Panc1 (cell line): Measurements from ENCODE around the gene NOS2. TPM values are rescaled to one million over a fixed set of nuclear protein-coding genes. Genes with fewer than 3 reads are reported as not detected.

Experiments
- ATAC-seq: fragments of 200-7000 bp; cut with Tn5 transposase; 2 replicates; pipeline ENCODE4 v1.9.1; 2020; ENCODE audit warnings: mild to moderate bottlenecking, moderate library complexity
- BruUV-seq: library from RNA; stranded (reverse); fragments of 400-500 nt; replicated peaks from 2 replicates; lab custom pipeline; 2021; lab: Mats Ljungman, UMichigan
- CTCF ChIA-PET: fragments of 300-600 bp; sonication (Branson Sonifier 250); formaldehyde crosslinking; loops from one replicate; lab custom pipeline; 2022; ENCODE audit warnings: antibody characterized with exemption; lab: Charles Lee
- POLR2A ChIA-PET: fragments of 300-600 bp; sonication (Branson Sonifier 250); formaldehyde crosslinking; loops from one replicate; lab custom pipeline; 2022; ENCODE audit warnings: antibody characterized with exemption; lab: Charles Lee
- DNase-seq: peaks from one replicate; pipeline ENCODE4 v3.0.0-alpha.2; 2010; ENCODE audit warnings: low read depth, low spot score
- H3K27ac ChIP-seq: 2 replicates; pipeline ENCODE4 v1.5.1; 2011; ENCODE audit warnings: mild to moderate bottlenecking, low read length, inconsistent platforms
- H3K27me3 ChIP-seq: fragments of 200-500 bp; sonication (Bioruptor generic); 2 replicates; pipeline ENCODE4 v1.6.0; 2014; ENCODE audit warnings: low read length, inconsistent platforms; ENCODE audit not compliant: control insufficient read depth, insufficient read depth
- H3K36me3 ChIP-seq: fragments of 200-500 bp; sonication (Bioruptor generic); 2 replicates; pipeline ENCODE4 v1.5.1; 2014; ENCODE audit warnings: inconsistent platforms, mild to moderate bottlenecking, low read length, moderate library complexity; ENCODE audit not compliant: control insufficient read depth, insufficient read depth
- H3K4me1 ChIP-seq: 2 replicates; pipeline ENCODE4 v1.5.1; 2011; ENCODE audit warnings: inconsistent platforms, mild to moderate bottlenecking, low read length, moderate library complexity; ENCODE audit not compliant: control insufficient read depth, insufficient read depth
- H3K4me3 ChIP-seq, 2 experiments: 2 replicates each; pipeline ENCODE4 v1.5.1; 2011 to 2012; ENCODE audit warnings: low read depth in 2 of 2, low read length in 2 of 2, mild to moderate bottlenecking in 2 of 2, inconsistent platforms in 1 of 2, moderate library complexity in 1 of 2
- H3K9me3 ChIP-seq: fragments of 200-500 bp; sonication (Bioruptor generic); 2 replicates; pipeline ENCODE4 v1.5.1; 2014; ENCODE audit warnings: low read depth, mild to moderate bottlenecking, inconsistent platforms, low read length, moderate library complexity; ENCODE audit not compliant: control insufficient read depth, insufficient read depth
- POLR2AphosphoS5 ChIP-seq: IDR thresholded peaks from 2 replicates; pipeline ENCODE4 v1.6.1; 2012; ENCODE audit warnings: mild to moderate bottlenecking, low read depth, low read length, moderate library complexity
- SIN3A ChIP-seq: IDR thresholded peaks from 2 replicates; pipeline ENCODE4 v1.6.1; 2012; ENCODE audit warnings: low read depth, mild to moderate bottlenecking, low read length, moderate library complexity, borderline replicate concordance; ENCODE audit not compliant: insufficient read depth
- TCF7L2 ChIP-seq: IDR thresholded peaks from 2 replicates; pipeline ENCODE4 v1.6.1; 2011; ENCODE audit warnings: mild to moderate bottlenecking, low read depth, low read length, inconsistent platforms
- in situ Hi-C: cut with HindIII; loops from 2 replicates; pipeline ENCODE4 v1.10.0; 2016; ENCODE audit warnings: low sequenced_read_pairs, low pct_unique_long_range_greater_than_20kb
- intact Hi-C: fragments of 100-400 bp; cut with micrococcal nuclease; formaldehyde crosslinking; loops from one replicate; pipeline ENCODE4 v1.10.0; 2022; ENCODE audit not compliant: unreplicated experiment
- total RNA-seq: library from RNA; stranded (reverse); gene quantifications from one replicate; pipeline ENCODE4 v1.2.1, GENCODE V29; 2021; ENCODE audit not compliant: unreplicated experiment
- TF ChIP-seq, protein P1 (sequence below): fragments of 450-650 bp; IDR thresholded peaks from 2 replicates; pipeline ENCODE4 v1.5.1; 2017; ENCODE audit warnings: mild to moderate bottlenecking
- TF ChIP-seq, protein P2 (sequence below), 2 experiments: IDR thresholded peaks; 2 replicates each; pipeline ENCODE4 v1.6.1; 2011 to 2012; ENCODE audit warnings: low read depth in 2 of 2, control low read depth in 1 of 2, low read length in 1 of 2, mild to moderate bottlenecking in 1 of 2, moderate library complexity in 1 of 2; ENCODE audit not compliant: insufficient read depth in 1 of 2

Gene NOS2
- total RNA-seq, 1 experiment from 2014 or later, result 0.08 TPM

GRCh38 chr17:27808628-27809027 is 8.3 kb upstream of the NOS2 start:
- Histone ChIP-seq H3K36me3 (no peaks in the 10 kb centered on the region), H3K27me3 (no peaks in the 10 kb centered on the region), H3K4me3 (no peak overlapping the region), H3K9me3 (no peaks in the 10 kb centered on the region), H3K4me1 (peaks cover 6% of the 10 kb centered on the region), H3K27ac (no peak overlapping the region)
- DNase-seq (no peak), ATAC-seq (no peak)
- in situ Hi-C loops (no loop called here), intact Hi-C loops (no loop called here)
- ChIA-PET POLR2A (interaction anchor here (0.6 kb wide), 1 partner anchor 77 kb away, joined by 11 read pairs; no protein-coding TSS in a partner anchor), CTCF (interaction anchor here (0.6 to 6.9 kb wide), 2 partner anchors 59 to 71 kb away, joined by 5 to 113 read pairs; no protein-coding TSS in a partner anchor)
- BruUV-seq, result no TSS peak
- TF ChIP-seq, protein P1, sequence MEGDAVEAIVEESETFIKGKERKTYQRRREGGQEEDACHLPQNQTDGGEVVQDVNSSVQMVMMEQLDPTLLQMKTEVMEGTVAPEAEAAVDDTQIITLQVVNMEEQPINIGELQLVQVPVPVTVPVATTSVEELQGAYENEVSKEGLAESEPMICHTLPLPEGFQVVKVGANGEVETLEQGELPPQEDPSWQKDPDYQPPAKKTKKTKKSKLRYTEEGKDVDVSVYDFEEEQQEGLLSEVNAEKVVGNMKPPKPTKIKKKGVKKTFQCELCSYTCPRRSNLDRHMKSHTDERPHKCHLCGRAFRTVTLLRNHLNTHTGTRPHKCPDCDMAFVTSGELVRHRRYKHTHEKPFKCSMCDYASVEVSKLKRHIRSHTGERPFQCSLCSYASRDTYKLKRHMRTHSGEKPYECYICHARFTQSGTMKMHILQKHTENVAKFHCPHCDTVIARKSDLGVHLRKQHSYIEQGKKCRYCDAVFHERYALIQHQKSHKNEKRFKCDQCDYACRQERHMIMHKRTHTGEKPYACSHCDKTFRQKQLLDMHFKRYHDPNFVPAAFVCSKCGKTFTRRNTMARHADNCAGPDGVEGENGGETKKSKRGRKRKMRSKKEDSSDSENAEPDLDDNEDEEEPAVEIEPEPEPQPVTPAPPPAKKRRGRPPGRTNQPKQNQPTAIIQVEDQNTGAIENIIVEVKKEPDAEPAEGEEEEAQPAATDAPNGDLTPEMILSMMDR, result no peak
- TF ChIP-seq SIN3A, result no peak
- TF ChIP-seq TCF7L2, result no peak
- no peak for TF ChIP-seq POLR2AphosphoS5
- TF ChIP-seq, protein P2, sequence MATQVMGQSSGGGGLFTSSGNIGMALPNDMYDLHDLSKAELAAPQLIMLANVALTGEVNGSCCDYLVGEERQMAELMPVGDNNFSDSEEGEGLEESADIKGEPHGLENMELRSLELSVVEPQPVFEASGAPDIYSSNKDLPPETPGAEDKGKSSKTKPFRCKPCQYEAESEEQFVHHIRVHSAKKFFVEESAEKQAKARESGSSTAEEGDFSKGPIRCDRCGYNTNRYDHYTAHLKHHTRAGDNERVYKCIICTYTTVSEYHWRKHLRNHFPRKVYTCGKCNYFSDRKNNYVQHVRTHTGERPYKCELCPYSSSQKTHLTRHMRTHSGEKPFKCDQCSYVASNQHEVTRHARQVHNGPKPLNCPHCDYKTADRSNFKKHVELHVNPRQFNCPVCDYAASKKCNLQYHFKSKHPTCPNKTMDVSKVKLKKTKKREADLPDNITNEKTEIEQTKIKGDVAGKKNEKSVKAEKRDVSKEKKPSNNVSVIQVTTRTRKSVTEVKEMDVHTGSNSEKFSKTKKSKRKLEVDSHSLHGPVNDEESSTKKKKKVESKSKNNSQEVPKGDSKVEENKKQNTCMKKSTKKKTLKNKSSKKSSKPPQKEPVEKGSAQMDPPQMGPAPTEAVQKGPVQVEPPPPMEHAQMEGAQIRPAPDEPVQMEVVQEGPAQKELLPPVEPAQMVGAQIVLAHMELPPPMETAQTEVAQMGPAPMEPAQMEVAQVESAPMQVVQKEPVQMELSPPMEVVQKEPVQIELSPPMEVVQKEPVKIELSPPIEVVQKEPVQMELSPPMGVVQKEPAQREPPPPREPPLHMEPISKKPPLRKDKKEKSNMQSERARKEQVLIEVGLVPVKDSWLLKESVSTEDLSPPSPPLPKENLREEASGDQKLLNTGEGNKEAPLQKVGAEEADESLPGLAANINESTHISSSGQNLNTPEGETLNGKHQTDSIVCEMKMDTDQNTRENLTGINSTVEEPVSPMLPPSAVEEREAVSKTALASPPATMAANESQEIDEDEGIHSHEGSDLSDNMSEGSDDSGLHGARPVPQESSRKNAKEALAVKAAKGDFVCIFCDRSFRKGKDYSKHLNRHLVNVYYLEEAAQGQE (IDR thresholded peaks at IDR 0.05; ENCODE audit: insufficient read depth in 1 of 2, low read depth in 2 of 2, low read length in 1 of 2), result no peak

DNA sequence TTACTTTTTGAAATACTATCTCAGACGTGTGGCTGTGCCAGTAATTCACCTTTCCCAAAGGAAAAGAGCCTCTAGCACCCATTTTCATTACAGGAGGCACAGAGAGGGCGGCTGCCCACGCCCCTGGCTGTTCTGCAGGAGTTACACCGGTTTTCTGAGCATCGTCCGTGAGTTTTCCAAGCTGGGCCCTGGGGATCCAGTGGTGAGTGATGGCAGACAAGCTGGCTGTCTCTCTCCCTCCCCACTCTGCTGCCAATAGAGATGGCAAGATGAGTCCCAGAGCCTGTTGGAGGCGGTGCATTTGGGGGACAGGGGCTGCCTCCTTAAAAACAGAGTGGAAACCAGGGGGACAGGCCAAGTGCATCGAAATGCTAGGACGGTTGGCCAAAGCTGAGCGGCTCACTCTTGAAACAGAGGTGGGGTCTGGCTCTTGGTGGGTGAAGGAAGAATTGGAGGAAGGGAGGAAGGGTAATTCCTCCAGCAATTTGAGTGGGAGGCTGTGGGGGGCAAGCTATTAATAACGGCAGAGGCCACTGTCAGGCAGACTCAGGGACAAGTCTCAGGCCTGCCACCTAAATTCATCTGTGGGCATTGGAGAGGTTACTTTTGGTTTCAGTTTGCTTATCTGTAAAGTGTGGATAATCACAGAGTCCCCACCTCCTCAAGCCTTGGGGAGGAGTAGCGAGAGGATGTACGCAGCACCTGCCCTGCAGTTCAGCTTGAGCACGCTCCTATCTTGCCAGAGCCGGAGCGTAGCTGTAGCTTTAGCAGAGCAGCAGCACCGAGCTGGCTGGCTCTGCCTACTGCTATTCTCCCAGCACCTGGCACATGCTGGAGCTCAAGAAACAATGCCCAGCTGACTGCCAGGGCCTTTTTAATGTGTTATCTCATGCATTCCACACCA is 7.5 kb upstream of the NOS2 start:
- intact Hi-C loops, result no loop called here
- CTCF ChIA-PET, result interaction anchor here (0.6 to 6.9 kb wide), 2 partner anchors 59 to 72 kb away, joined by 5 to 113 read pairs; no protein-coding TSS in a partner anchor
- no TSS peak for BruUV-seq

More for the DNA sequence above, 7.5 kb upstream of the NOS2 start:
- no peaks in the 10 kb centered on the region for H3K27me3 ChIP-seq
- TF ChIP-seq POLR2AphosphoS5 (no peak), SIN3A (no peak), TCF7L2 (no peak)
- TF ChIP-seq, protein P2 (IDR thresholded peaks at IDR 0.05; ENCODE audit: insufficient read depth in 1 of 2, low read depth in 2 of 2, low read length in 1 of 2), result no peak
- TF ChIP-seq, protein P1, result no peak
- in situ Hi-C loops, result no loop called here
- no peaks in the 10 kb centered on the region for H3K9me3 ChIP-seq
- ATAC-seq (peak; percentile 14; the same call in 1 of the 2 replicates), DNase-seq (no peak)
- H3K27ac ChIP-seq, result no peak overlapping the region
- H3K36me3 ChIP-seq, result no peaks in the 10 kb centered on the region
- POLR2A ChIA-PET, result interaction anchor here (0.6 kb wide), 1 partner anchor 78 kb away, joined by 11 read pairs; no protein-coding TSS in a partner anchor
- peak overlapping the region in 1 of 2 experiments; percentile 18; a peak in 1 of 4 replicates for H3K4me3 ChIP-seq
- H3K4me1 ChIP-seq, result peaks cover 6% of the 10 kb centered on the region
